ENCODE results near the gene COG5. TPM values are rescaled to one million over a fixed set of nuclear protein-coding genes. Genes with fewer than 3 reads are reported as not detected.
"Not testable (repeated sequence)": the region's sequence is repeated elsewhere in the genome, so short reads cannot be mapped to it uniquely, and the experiment has no call there.

COG5 gene
- total and polyA plus RNA-seq, 11 donors = 9.4 to 61.6 (median 42.1) TPM

DNA sequence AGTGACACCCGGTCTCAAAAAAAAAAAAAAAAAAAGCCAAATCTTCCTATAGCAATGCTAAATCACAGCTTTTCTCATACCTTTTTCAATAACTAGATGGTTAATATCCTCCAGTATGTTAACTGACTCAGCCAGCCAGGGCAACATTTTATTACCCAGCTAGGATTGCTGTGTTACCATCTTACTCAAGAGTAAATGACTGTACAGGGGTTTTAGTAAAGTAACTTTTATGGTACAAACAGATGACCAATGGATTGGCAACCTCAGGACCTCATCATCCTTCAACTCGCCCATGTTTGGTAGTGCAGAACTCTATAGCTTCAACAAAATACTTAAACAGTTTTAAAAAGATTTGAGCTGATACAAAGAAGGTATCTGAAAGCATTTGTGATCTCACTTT is 335.4 kb downstream of the COG5 start:
- H3K4me1 ChIP-seq = peaks cover 0 to 12% (median 2%) of the 10 kb centered on the region in 12 donors
- no peak for TF ChIP-seq POLR2A (IDR thresholded peaks at IDR 0.05)
- TF ChIP-seq, protein P1, sequence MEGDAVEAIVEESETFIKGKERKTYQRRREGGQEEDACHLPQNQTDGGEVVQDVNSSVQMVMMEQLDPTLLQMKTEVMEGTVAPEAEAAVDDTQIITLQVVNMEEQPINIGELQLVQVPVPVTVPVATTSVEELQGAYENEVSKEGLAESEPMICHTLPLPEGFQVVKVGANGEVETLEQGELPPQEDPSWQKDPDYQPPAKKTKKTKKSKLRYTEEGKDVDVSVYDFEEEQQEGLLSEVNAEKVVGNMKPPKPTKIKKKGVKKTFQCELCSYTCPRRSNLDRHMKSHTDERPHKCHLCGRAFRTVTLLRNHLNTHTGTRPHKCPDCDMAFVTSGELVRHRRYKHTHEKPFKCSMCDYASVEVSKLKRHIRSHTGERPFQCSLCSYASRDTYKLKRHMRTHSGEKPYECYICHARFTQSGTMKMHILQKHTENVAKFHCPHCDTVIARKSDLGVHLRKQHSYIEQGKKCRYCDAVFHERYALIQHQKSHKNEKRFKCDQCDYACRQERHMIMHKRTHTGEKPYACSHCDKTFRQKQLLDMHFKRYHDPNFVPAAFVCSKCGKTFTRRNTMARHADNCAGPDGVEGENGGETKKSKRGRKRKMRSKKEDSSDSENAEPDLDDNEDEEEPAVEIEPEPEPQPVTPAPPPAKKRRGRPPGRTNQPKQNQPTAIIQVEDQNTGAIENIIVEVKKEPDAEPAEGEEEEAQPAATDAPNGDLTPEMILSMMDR (IDR thresholded peaks at IDR 0.05) = no peak
- H3K4me3 ChIP-seq = no peak overlapping the region
- ATAC-seq = no peak
- DNase-seq = no peak
- 97 to 98% (median 97%) methylated on average over 2 of the region's 2 CpGs for WGBS, 4 donors
- H3K36me3 ChIP-seq = peaks cover 0 to 39% (median 6%) of the 10 kb centered on the region in 9 donors
- H3K27me3 ChIP-seq = no peaks in the 10 kb centered on the region
- H3K9me3 ChIP-seq = no peaks in the 10 kb centered on the region
- H3K27ac ChIP-seq = no peak overlapping the region
- intact Hi-C loops (cut with DNase I) = loop anchor here in 1 of 10 donors (10.0 kb wide), 1 partner anchor 57 kb away; no protein-coding TSS in a partner anchor

- ATAC-seq (peak in 2 of 4 donors; percentile 25 to 29), DNase-seq (no peak)
- Histone ChIP-seq H3K27me3 (no peaks in the 10 kb centered on the region), H3K4me3 (no peak overlapping the region), H3K9me3 (no peaks in the 10 kb centered on the region), H3K4me1 (peaks cover 0 to 31% (median 2%) of the 10 kb centered on the region in 12 donors), H3K36me3 (peaks cover 0 to 29% (median 0%) of the 10 kb centered on the region in 9 donors), H3K27ac (peak overlapping the region in 9 of 12 donors; percentile 7 to 93 (median 43))
- intact Hi-C loops (cut with DNase I) = loop anchor here in 4 of 10 donors (5.0 to 10.0 kb wide), 4 partner anchors 58 to 238 kb away; no protein-coding TSS in a partner anchor
- TF ChIP-seq, protein P1 (IDR thresholded peaks at IDR 0.05) = no peak
- no peak for TF ChIP-seq POLR2A (IDR thresholded peaks at IDR 0.05)
- WGBS, 4 donors = 80 to 85% (median 84%) methylated on average over 5 of the region's 5 CpGs
These were observed 339.1 kb downstream of the COG5 start for GRCh38 chr7:107224374-107225223.

DNA sequence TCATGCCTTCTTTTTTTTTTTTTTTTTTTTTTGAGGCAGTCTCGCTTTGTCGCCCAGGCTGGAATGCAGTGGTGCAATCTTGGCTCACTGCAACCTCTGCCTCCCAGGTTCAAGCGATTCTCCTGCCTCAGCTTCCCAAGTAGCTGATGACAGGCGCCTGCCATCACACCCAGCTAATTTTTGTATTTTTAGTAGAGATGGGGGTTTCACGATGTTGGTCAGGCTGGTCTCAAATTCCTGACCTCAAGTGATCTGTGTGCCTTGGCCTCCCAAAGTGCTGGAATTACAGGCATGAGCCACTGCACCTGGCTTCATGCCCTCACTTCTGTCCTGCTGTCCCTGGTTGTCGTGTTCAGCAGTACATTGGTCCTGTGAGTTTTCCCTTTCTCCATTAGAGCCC is 342.9 kb downstream of the COG5 start:
- peaks cover 0 to 11% (median 0%) of the 10 kb centered on the region in 12 donors for H3K9me3 ChIP-seq
- ATAC-seq = peak; percentile 81 to 89 (median 86)
- peaks cover 0 to 38% (median 2%) of the 10 kb centered on the region in 12 donors for H3K4me1 ChIP-seq
- H3K27ac ChIP-seq = peak overlapping the region; percentile 32 to 93 (median 78)
- DNase-seq = peak in 4 of 5 donors; percentile 68 to 83 (median 74)
- intact Hi-C loops (cut with DNase I) = loop anchor here in 4 of 10 donors (5.0 to 10.0 kb wide), 4 partner anchors 61 to 241 kb away; no protein-coding TSS in a partner anchor
- H3K27me3 ChIP-seq, H3K36me3 ChIP-seq, H3K4me3 ChIP-seq: not testable (repeated sequence)
- 47 to 70% (median 54%) methylated on average over 6 of the region's 6 CpGs for WGBS, 4 donors

GRCh38 chr7:107220356-107220755 is 343.4 kb downstream of the COG5 start:
- WGBS, 4 donors = 53 to 73% (median 62%) methylated on average over 5 of the region's 5 CpGs
- TF ChIP-seq POLR2A (IDR thresholded peaks at IDR 0.05) = no peak
- TF ChIP-seq, protein P1 (IDR thresholded peaks at IDR 0.05) = no peak
- H3K9me3 ChIP-seq = peaks cover 0 to 11% (median 0%) of the 10 kb centered on the region in 12 donors
- DNase-seq = peak in 1 of 5 donors; percentile 36
- peak overlapping the region; percentile 32 to 93 (median 78) for H3K27ac ChIP-seq
- no peak overlapping the region for H3K4me3 ChIP-seq
- peaks cover 0 to 5% (median 0%) of the 10 kb centered on the region in 9 donors for H3K36me3 ChIP-seq
- intact Hi-C loops (cut with DNase I) = loop anchor here in 4 of 10 donors (5.0 to 10.0 kb wide), 4 partner anchors 62 to 242 kb away; no protein-coding TSS in a partner anchor
- ATAC-seq = peak; percentile 66 to 88 (median 86)
- no peaks in the 10 kb centered on the region for H3K27me3 ChIP-seq
- H3K4me1 ChIP-seq = peaks cover 0 to 38% (median 2%) of the 10 kb centered on the region in 12 donors

All from heart left ventricle (tissue), 16 donors.